ENCODE results near the gene MCL1.
A peak's percentile ranks its signal among the peaks of the same experiment; 100 is the strongest.

The MCL1 gene

DNA sequence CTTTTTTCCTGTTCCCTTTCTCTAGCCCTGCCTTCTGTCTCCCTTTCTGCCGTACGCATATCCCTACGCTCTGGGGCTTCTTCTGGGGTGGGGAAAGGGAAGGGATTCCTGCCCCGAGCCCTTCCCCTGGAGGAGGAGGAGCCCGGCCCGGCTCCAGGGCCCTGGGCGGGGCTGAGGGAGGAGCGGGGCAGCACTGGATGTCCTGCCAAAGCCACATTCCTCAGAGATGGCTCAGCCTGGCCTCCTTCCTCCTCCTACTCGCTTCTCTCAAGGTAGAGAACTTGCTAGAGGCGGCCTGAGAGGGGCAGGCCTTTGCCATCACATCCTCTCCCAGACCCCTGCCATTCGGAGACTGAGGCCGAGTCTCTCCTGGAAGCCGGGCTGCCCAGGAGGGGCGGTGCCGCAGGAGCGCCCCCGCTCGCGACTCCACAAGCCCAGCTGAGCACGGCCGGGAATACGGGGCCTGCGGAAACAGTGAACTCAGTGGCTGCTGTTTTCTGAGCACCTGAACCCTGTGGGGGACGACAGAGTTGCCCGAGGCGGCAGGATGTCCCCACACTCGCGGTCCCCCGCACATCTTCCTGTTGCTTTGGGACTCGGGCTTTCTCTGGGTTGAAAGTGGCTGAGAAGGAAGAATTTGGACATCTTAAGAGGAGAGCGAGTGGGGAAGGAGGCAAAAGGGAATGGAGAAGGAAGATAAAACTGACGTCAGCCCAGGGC, 18.0 kb downstream of the MCL1 start (continued):
- peak; percentile 46; the same call in 1 of the 2 replicates for TF ChIP-seq ZNF24 (tag by site-specific recombination; IDR thresholded peaks at IDR 0.05)
- TF ChIP-seq ZNF211 (tag by site-specific recombination; IDR thresholded peaks at IDR 0.05; ENCODE audit: low read depth): no peak
- no peak for TF ChIP-seq ZNF184 (tag by site-specific recombination; IDR thresholded peaks at IDR 0.05)
- TF ChIP-seq PRDM2 (tag by site-specific recombination; IDR thresholded peaks at IDR 0.05; ENCODE audit: borderline replicate concordance): no peak
- TF ChIP-seq ZNF221 (tag by site-specific recombination; IDR thresholded peaks at IDR 0.05; ENCODE audit: borderline replicate concordance): no peak
- no peak for TF ChIP-seq ZNF132 (tag by site-specific recombination; IDR thresholded peaks at IDR 0.05; ENCODE audit: borderline replicate concordance)
- TF ChIP-seq ZNF660 (tag by site-specific recombination; IDR thresholded peaks at IDR 0.05): peak; percentile 41; the same call in 1 of the 2 replicates
- peak; percentile 93 for TF ChIP-seq ZNF366 (tag by site-specific recombination; conservative IDR thresholded peaks at IDR 0.05)
- no peak for TF ChIP-seq ZNF777 (tag by site-specific recombination; IDR thresholded peaks at IDR 0.05; ENCODE audit: borderline replicate concordance)
- no peak for TF ChIP-seq ZNF423 (tag by site-specific recombination; IDR thresholded peaks at IDR 0.05)
- TF ChIP-seq ZNF791 (tag by site-specific recombination; IDR thresholded peaks at IDR 0.05): no peak
- TF ChIP-seq ZNF76 (tag by site-specific recombination; IDR thresholded peaks at IDR 0.05; ENCODE audit: borderline replicate concordance, low read depth): peak; percentile 42
- TF ChIP-seq ZNF707 (tag by site-specific recombination; IDR thresholded peaks at IDR 0.05): no peak
- no peak; the same call in 1 of the 2 replicates for TF ChIP-seq ZBTB7A (tag by site-specific recombination; IDR thresholded peaks at IDR 0.05; ENCODE audit: low read depth)
- TF ChIP-seq ZSCAN30 (tag by site-specific recombination; IDR thresholded peaks at IDR 0.05): peak; percentile 8; the same call in 1 of the 2 replicates
- TF ChIP-seq ZNF23 (tag by site-specific recombination; IDR thresholded peaks at IDR 0.05; ENCODE audit: borderline replicate concordance): no peak
- no peak for TF ChIP-seq SETDB1 (IDR thresholded peaks at IDR 0.05; ENCODE audit: insufficient read length, low read length)
- no peak for TF ChIP-seq GLIS1 (tag by site-specific recombination; IDR thresholded peaks at IDR 0.05)
- TF ChIP-seq, protein P1, sequence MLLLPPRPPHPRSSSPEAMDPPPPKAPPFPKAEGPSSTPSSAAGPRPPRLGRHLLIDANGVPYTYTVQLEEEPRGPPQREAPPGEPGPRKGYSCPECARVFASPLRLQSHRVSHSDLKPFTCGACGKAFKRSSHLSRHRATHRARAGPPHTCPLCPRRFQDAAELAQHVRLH (tag by site-specific recombination; IDR thresholded peaks at IDR 0.05): no peak
- TF ChIP-seq ZNF701 (tag by site-specific recombination; IDR thresholded peaks at IDR 0.05): no peak
- peak; percentile 77; the same call in 1 of the 2 replicates for TF ChIP-seq ZNF629 (tag by site-specific recombination; IDR thresholded peaks at IDR 0.05)
- no peak for TF ChIP-seq ZNF658 (tag by site-specific recombination; IDR thresholded peaks at IDR 0.05)
- no peak for TF ChIP-seq ZNF449 (tag by site-specific recombination; IDR thresholded peaks at IDR 0.05)
- TF ChIP-seq ZNF274 (IDR thresholded peaks at IDR 0.05; ENCODE audit: low read length): no peak
- no peak for TF ChIP-seq ZNF274 (tag by site-specific recombination; IDR thresholded peaks at IDR 0.05; ENCODE audit: borderline replicate concordance)
- no peak for TF ChIP-seq ZSCAN18 (tag by site-specific recombination; IDR thresholded peaks at IDR 0.05)
- no peak for TF ChIP-seq HOXA7 (CRISPR knock-in tag; IDR thresholded peaks at IDR 0.05; ENCODE audit: borderline replicate concordance)
- TF ChIP-seq ZSCAN4 (tag by site-specific recombination; IDR thresholded peaks at IDR 0.05): no peak
- TF ChIP-seq ZNF473 (tag by site-specific recombination; IDR thresholded peaks at IDR 0.05): no peak
- no peak; the same call in 1 of the 2 replicates for TF ChIP-seq ZNF341 (tag by site-specific recombination; IDR thresholded peaks at IDR 0.05; ENCODE audit: low read depth)
- TF ChIP-seq KLF16 (tag by site-specific recombination; IDR thresholded peaks at IDR 0.05): 0 out of 2 replicates have a peak, but pooled peaks have one; percentile 7

All from HEK293 (cell line).